PC-3 (cell line): ENCODE data around the gene CRABP2. TPM values are rescaled to one million over a fixed set of nuclear protein-coding genes. Genes with fewer than 3 reads are reported as not detected.

ENCODE experiments used
- ATAC-seq: fragments of 200-7000 bp; cut with Tn5 transposase; 2 replicates; pipeline ENCODE4 v1.9.1; 2020; ENCODE audit warnings: mild to moderate bottlenecking, moderate library complexity
- BruUV-seq: library from RNA; stranded (reverse); fragments of 400-500 nt; replicated peaks from 2 replicates; lab custom pipeline; 2021; lab: Mats Ljungman, UMichigan
- CTCF ChIA-PET: fragments of 300-600 bp; sonication (Branson Sonifier 250); formaldehyde crosslinking; loops from one replicate; lab custom pipeline; 2022; ENCODE audit warnings: antibody characterized with exemption; lab: Charles Lee
- POLR2A ChIA-PET: fragments of 300-600 bp; sonication (Branson Sonifier 250); formaldehyde crosslinking; loops from one replicate; lab custom pipeline; 2022; ENCODE audit warnings: antibody characterized with exemption; ENCODE audit not compliant: unreplicated experiment; lab: Charles Lee
- DNase-seq: peaks from one replicate; pipeline ENCODE4 v3.0.0-alpha.2; 2015
- H2AFZ ChIP-seq: fragments of 300-600 bp; sonication (generic); 2 replicates; pipeline ENCODE4 v1.6.0; 2016; ENCODE audit warnings: antibody characterized with exemption, low read length
- H3F3A ChIP-seq: fragments of 300-600 bp; sonication (generic); one replicate; pipeline ENCODE4 v1.6.0; 2017; ENCODE audit warnings: antibody characterized with exemption, low read length, control low read depth, mild to moderate bottlenecking; ENCODE audit not compliant: unreplicated experiment
- H3K27ac ChIP-seq: fragments of 300-600 bp; sonication (generic); 2 replicates; pipeline ENCODE4 v1.5.1; 2016; ENCODE audit warnings: mild to moderate bottlenecking, low read length
- H3K27me3 ChIP-seq: fragments of 300-600 bp; sonication (generic); 2 replicates; pipeline ENCODE4 v1.6.1; 2016; ENCODE audit warnings: low read length, mixed read lengths
- H3K36me3 ChIP-seq: fragments of 300-600 bp; sonication (generic); 2 replicates; pipeline ENCODE4 v1.6.1; 2016; ENCODE audit warnings: low read depth, mixed run types, low read length, mixed read lengths
- H3K4me1 ChIP-seq: fragments of 300-600 bp; sonication (generic); 2 replicates; pipeline ENCODE4 v1.5.1; 2016; ENCODE audit warnings: low read length; ENCODE audit not compliant: insufficient read depth
- H3K4me2 ChIP-seq: fragments of 300-600 bp; sonication (generic); 2 replicates; pipeline ENCODE4 v1.6.0; 2016; ENCODE audit warnings: low read length
- H3K4me3 ChIP-seq: fragments of 300-600 bp; sonication (generic); 2 replicates; pipeline ENCODE4 v1.5.1; 2016; ENCODE audit warnings: mild to moderate bottlenecking, low read length, mixed read lengths
- H3K79me2 ChIP-seq: fragments of 300-600 bp; sonication (generic); 2 replicates; pipeline ENCODE4 v1.6.1; 2017; ENCODE audit warnings: low read length, mixed read lengths
- H3K9ac ChIP-seq: fragments of 300-600 bp; sonication (generic); 2 replicates; pipeline ENCODE4 v1.6.0; 2016; ENCODE audit warnings: mild to moderate bottlenecking, low read length
- H3K9me2 ChIP-seq: fragments of 300-600 bp; sonication (generic); replicated peaks from 2 replicates; pipeline ENCODE4 v1.6.1; 2016; ENCODE audit warnings: mixed run types, low read length, mixed read lengths
- H3K9me3 ChIP-seq: fragments of 300-600 bp; sonication (generic); 2 replicates; pipeline ENCODE4 v1.6.1; 2016; ENCODE audit warnings: low read length, mixed read lengths
- H4K20me1 ChIP-seq: fragments of 300-600 bp; sonication (generic); 2 replicates; pipeline ENCODE4 v1.6.1; 2016; ENCODE audit warnings: low read length, mixed read lengths
- CTCF ChIP-seq: fragments of 300-600 bp; sonication (generic); conservative IDR thresholded peaks from 2 replicates; pipeline ENCODE4 v1.5.1; 2017; ENCODE audit warnings: antibody characterized with exemption, low read depth, mild to moderate bottlenecking, low read length
- EZH2 ChIP-seq: fragments of 300-600 bp; sonication (generic); IDR thresholded peaks from one replicate; pipeline ENCODE4 v1.6.1; 2017; ENCODE audit warnings: antibody characterized with exemption, mild to moderate bottlenecking, low read length; ENCODE audit not compliant: unreplicated experiment
- EZH2phosphoT487 ChIP-seq: fragments of 300-600 bp; sonication (generic); IDR thresholded peaks from 2 replicates; pipeline ENCODE4 v1.6.1; 2018; ENCODE audit warnings: mild to moderate bottlenecking, antibody characterized with exemption, low read length, borderline replicate concordance
- intact Hi-C: fragments of 100-400 bp; cut with micrococcal nuclease; formaldehyde crosslinking; loops from 2 replicates; pipeline ENCODE4 v1.9.0; 2023
- total RNA-seq: library from RNA; depleted of rRNA; stranded (reverse); fragments of >200 nt; gene quantifications from 2 replicates; pipeline ENCODE4 v1.2.3, GENCODE V29; 2014

The CRABP2 gene
- total RNA-seq, 1 experiment from 2014 or later, result 120 TPM

- peak; percentile 32 for ATAC-seq
- ChIA-PET POLR2A (interaction anchor here (0.6 kb wide), 1 partner anchor 69 kb away, joined by 4 read pairs; the partner anchor contains the start of gene HDGF), CTCF (interaction anchor here (0.6 to 1.2 kb wide), 5 partner anchors 21 to 162 kb away, joined by 3 to 8 read pairs (median 3); no protein-coding TSS in a partner anchor)
- no TSS peak for BruUV-seq
- H3K4me2 ChIP-seq, result no peak overlapping the region
- intact Hi-C loops, result no loop called here
- no peak overlapping the region for H3K9ac ChIP-seq
- no peaks in the 10 kb centered on the region for H3K79me2 ChIP-seq
- no peak overlapping the region for H3K27ac ChIP-seq
- TF ChIP-seq CTCF (peak; percentile 24; the same call in 1 of the 2 replicates), EZH2 (no peak), EZH2phosphoT487 (no peak)
- no peaks in the 10 kb centered on the region for H3K36me3 ChIP-seq
- no peak for DNase-seq
- no peaks in the 10 kb centered on the region for H3K27me3 ChIP-seq
- no peaks in the 10 kb centered on the region for H3K9me2 ChIP-seq
- peaks cover 20% of the 10 kb centered on the region for H3K4me1 ChIP-seq
- H3K9me3 ChIP-seq, result no peaks in the 10 kb centered on the region
- no peaks in the 10 kb centered on the region for H4K20me1 ChIP-seq
- H3F3A ChIP-seq, result no peaks in the 10 kb centered on the region
- H2AFZ ChIP-seq, result no peak overlapping the region
- H3K4me3 ChIP-seq, result no peak overlapping the region
Observed at GRCh38 chr1:156682166-156682890, 23.1 kb downstream of the CRABP2 start.

- H3K79me2 ChIP-seq, result peaks cover 7% of the 10 kb centered on the region
- H3K4me1 ChIP-seq, result peaks cover 27% of the 10 kb centered on the region
- no peak overlapping the region for H3K4me2 ChIP-seq
- ATAC-seq (no peak), DNase-seq (no peak)
- no peak overlapping the region for H3K27ac ChIP-seq
- ChIA-PET POLR2A (no interaction called here), CTCF (interaction anchor here (0.6 to 1.9 kb wide), 7 partner anchors 8 to 204 kb away, joined by 3 to 10 read pairs (median 3); no protein-coding TSS in a partner anchor)
- intact Hi-C loops, result no loop called here
- H3K4me3 ChIP-seq, result no peak overlapping the region
- no peaks in the 10 kb centered on the region for H3K9me3 ChIP-seq
- TF ChIP-seq EZH2, result no peak
- TF ChIP-seq CTCF, result no peak
- no peak for TF ChIP-seq EZH2phosphoT487
- H3K9me2 ChIP-seq, result no peaks in the 10 kb centered on the region
- H2AFZ ChIP-seq, result no peak overlapping the region
- no peaks in the 10 kb centered on the region for H4K20me1 ChIP-seq
- no peaks in the 10 kb centered on the region for H3K27me3 ChIP-seq
- BruUV-seq, result no TSS peak
- no peaks in the 10 kb centered on the region for H3F3A ChIP-seq
- no peaks in the 10 kb centered on the region for H3K36me3 ChIP-seq
- no peak overlapping the region for H3K9ac ChIP-seq
Observed at GRCh38 chr1:156681196-156681960, 24.0 kb downstream of the CRABP2 start.
